Testis (tissue), 2 donors: ENCODE results near the gene MMP23B.

Experiments
- CTCF ChIP-seq, 3 experiments: fragments of 450-650 bp in 2 of 3; fragments of 200-600 bp in 1 of 3; sonication (generic) in 1 of 3; IDR thresholded peaks; one replicate each; pipeline ENCODE4 v1.5.1; 2016 to 2019; ENCODE audit warnings: antibody characterized with exemption in 3 of 3, mild to moderate bottlenecking in 2 of 3, moderate library complexity in 1 of 3
- POLR2A ChIP-seq: fragments of 450-650 bp; IDR thresholded peaks from one replicate; pipeline ENCODE4 v1.6.1; 2017; ENCODE audit warnings: antibody characterized with exemption, mild to moderate bottlenecking, moderate library complexity

GRCh38 chr1:1618396-1619068 is 13.4 kb upstream of the MMP23B start:
- TF ChIP-seq CTCF (IDR thresholded peaks at IDR 0.05) (no peak), POLR2A (no peak)
